Suprapubic skin (tissue), 3 donors: ENCODE data around the gene PTPRD.

ENCODE experiments used
- POLR2AphosphoS5 ChIP-seq, 3 donors: sonication (generic); formaldehyde crosslinking; IDR thresholded peaks; one replicate each; pipeline ENCODE4 v1.6.1; 2017; ENCODE audit warnings: antibody characterized with exemption in 3 of 3
- TF ChIP-seq, protein P1 (sequence below), 2 donors: fragments of 200-600 bp in 1 of 2; fragments of 450-650 bp in 1 of 2; sonication (generic) in 1 of 2; IDR thresholded peaks; one replicate each; pipeline ENCODE4 v1.5.1; 2016 to 2019; ENCODE audit warnings: antibody characterized with exemption in 2 of 2, mild to moderate bottlenecking in 1 of 2, moderate library complexity in 1 of 2

DNA sequence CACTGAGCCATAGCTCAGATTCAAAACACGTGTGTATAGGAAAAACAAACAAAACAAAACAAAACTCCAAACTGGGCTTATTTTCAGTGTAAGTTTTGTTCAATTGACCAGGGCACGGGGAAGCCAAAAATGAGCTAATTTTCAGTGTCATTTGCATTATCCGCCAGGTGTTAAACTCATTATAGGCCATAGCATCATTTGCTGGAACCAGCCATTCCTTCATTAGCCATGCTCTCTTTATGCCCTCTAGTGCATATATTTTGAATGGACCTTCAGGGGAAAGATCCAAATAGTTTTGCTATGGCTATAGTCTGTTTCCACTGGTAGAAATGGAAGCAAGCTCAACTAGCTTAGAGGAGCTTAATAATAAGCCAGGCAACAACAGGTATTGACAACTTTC lies 1608.0 kb downstream of the PTPRD start:
- TF ChIP-seq POLR2AphosphoS5 (IDR thresholded peaks at IDR 0.05), result no peak
- TF ChIP-seq, protein P1, sequence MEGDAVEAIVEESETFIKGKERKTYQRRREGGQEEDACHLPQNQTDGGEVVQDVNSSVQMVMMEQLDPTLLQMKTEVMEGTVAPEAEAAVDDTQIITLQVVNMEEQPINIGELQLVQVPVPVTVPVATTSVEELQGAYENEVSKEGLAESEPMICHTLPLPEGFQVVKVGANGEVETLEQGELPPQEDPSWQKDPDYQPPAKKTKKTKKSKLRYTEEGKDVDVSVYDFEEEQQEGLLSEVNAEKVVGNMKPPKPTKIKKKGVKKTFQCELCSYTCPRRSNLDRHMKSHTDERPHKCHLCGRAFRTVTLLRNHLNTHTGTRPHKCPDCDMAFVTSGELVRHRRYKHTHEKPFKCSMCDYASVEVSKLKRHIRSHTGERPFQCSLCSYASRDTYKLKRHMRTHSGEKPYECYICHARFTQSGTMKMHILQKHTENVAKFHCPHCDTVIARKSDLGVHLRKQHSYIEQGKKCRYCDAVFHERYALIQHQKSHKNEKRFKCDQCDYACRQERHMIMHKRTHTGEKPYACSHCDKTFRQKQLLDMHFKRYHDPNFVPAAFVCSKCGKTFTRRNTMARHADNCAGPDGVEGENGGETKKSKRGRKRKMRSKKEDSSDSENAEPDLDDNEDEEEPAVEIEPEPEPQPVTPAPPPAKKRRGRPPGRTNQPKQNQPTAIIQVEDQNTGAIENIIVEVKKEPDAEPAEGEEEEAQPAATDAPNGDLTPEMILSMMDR (IDR thresholded peaks at IDR 0.05), result no peak
